HG03095 (cell line): ENCODE results near the gene SSR1.

Experiments
- ATAC-seq: cut with Tn5 transposase; IDR thresholded peaks from one replicate; pipeline ENCODE4 v1.9.1; 2021; ENCODE audit warnings: moderate library complexity; ENCODE audit not compliant: unreplicated experiment

SSR1 gene

DNA sequence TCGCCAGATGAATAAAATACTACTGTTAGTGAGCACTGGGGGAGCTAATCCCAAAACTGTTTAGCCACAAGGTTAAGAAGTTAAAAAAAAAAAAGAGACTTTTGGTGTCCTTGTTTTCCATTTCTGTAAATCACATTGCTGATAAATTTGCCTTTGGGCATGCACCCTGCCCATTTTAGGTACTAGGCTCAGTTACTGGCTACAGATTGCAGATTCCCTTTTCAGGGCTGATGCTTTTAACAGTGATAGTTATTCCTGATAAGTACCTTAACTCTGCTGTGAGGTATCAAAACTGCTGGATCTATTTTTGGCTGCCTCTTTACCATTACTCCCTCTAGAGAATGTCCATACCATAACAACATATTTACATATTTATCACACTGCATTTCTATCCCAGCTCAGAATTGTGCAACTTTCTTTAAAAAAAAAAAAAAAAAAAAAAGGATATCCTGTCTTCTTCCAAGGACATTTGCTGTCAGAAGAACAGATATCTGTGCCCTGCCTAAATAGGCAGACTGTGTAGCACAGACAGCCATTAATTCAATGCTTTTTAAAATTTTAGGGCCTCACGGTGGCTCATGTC, 94.5 kb downstream of the SSR1 start:
- ATAC-seq, result no peak
